OCI-LY3 (cell line): Measurements from ENCODE around the gene TXLNA.

Source experiments
- H2AFZ ChIP-seq: fragments of 200-600, 300-600 bp; shearing (Covaris generic); 2 replicates; pipeline ENCODE4 v1.6.0; 2014; ENCODE audit warnings: antibody characterized with exemption, low read depth, low read length
- H3K27ac ChIP-seq: fragments of 200-600, 300-600 bp; sonication (generic); 2 replicates; pipeline ENCODE4 v1.5.1; 2014; ENCODE audit warnings: mild to moderate bottlenecking, low read length, moderate library complexity, mixed read lengths
- H3K27me3 ChIP-seq: fragments of 200-600, 300-600 bp; sonication (generic); 2 replicates; pipeline ENCODE4 v1.6.1; 2014; ENCODE audit warnings: low read depth, low read length, mixed read lengths
- H3K36me3 ChIP-seq: fragments of 200-600, 300-600 bp; sonication (generic); replicated peaks from 2 replicates; pipeline ENCODE3; 2014; ENCODE audit warnings: low read depth, low read length, mixed read lengths
- H3K4me1 ChIP-seq: fragments of 300-600, 200-600 bp; sonication (generic); 2 replicates; pipeline ENCODE4 v1.6.1; 2014; ENCODE audit warnings: low read length, mixed read lengths
- H3K4me2 ChIP-seq: fragments of 200-600, 300-600 bp; sonication (generic); 2 replicates; pipeline ENCODE4 v1.6.1; 2014; ENCODE audit warnings: low read length, mixed read lengths
- H3K4me3 ChIP-seq: fragments of 300-600, 200-600 bp; sonication (generic); 2 replicates; pipeline ENCODE4 v1.5.1; 2014; ENCODE audit warnings: antibody characterized with exemption, mild to moderate bottlenecking, low read length, moderate library complexity
- H3K79me2 ChIP-seq: fragments of 300-600, 200-600 bp; shearing (Covaris generic); 2 replicates; pipeline ENCODE4 v1.6.1; 2014; ENCODE audit warnings: mild to moderate bottlenecking, low read length, mixed read lengths
- H3K9ac ChIP-seq: fragments of 300-600, 200-600 bp; shearing (Covaris generic); 2 replicates; pipeline ENCODE4 v1.6.0; 2014; ENCODE audit warnings: mild to moderate bottlenecking, low read length, moderate library complexity
- H3K9me3 ChIP-seq: fragments of 200-600, 300-600 bp; shearing (Covaris generic); 2 replicates; pipeline ENCODE4 v1.6.1; 2014; ENCODE audit warnings: low read length, mixed read lengths; ENCODE audit not compliant: insufficient read depth
- H4K20me1 ChIP-seq: fragments of 200-600, 300-600 bp; sonication (generic); 2 replicates; pipeline ENCODE4 v1.6.1; 2016; ENCODE audit warnings: low read length, mixed read lengths; ENCODE audit not compliant: insufficient read depth
- CTCF ChIP-seq: fragments of 200-600, 300-600 bp; sonication (generic); IDR thresholded peaks from 2 replicates; pipeline ENCODE4 v1.5.1; 2014; ENCODE audit warnings: antibody characterized with exemption, low read length, low read depth
- EZH2phosphoT487 ChIP-seq: fragments of 200-600 bp; shearing (Covaris generic); IDR thresholded peaks from 2 replicates; pipeline ENCODE4 v1.6.1; 2018; ENCODE audit warnings: antibody characterized with exemption, mixed run types, low read depth

TXLNA gene

DNA sequence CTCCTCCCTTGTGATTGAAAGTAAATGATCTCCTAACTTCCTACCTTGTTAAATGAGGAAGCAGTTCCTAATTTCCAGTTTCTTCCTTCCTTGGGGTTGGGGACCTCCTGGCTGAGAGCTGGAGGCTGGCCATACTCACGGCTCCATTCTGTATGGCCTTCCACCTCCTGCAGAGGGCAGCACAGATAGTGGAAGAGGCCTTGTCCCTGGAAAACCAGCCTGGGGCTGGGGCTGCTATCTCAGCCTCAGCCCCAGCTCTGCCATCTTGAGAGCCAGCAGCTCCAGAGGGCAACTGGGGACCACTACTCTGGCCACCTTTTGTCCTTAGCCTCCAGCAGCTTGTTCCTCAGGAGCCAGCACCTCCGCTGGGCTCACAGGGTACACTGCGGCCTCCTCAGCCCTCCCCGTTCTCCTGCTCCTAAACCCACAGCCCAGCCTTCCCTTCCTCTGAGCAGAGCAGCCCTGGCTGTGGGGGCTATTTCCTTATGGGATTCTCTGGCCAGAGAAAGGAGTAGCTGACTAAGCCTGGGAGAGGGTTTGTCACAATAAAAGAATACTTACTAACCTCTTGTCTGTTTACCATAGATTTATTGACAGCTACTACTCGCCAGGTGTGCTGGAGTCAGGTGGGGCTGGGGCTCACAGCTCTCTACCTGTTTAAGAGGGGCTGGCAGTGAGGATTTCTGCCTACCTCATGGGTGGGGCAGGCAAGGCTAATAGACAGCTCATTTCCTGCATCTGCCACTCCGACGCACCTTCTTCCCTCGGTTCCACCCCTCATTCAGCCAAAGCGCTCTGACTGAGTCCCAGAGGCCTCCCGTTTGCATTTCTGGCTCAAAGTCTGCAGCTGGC is 36.4 kb downstream of the TXLNA start:
- no peaks in the 10 kb centered on the region for H3K79me2 ChIP-seq
- H3K9me3 ChIP-seq: no peaks in the 10 kb centered on the region
- H3K4me2 ChIP-seq: no peak overlapping the region
- H4K20me1 ChIP-seq: no peaks in the 10 kb centered on the region
- H3K36me3 ChIP-seq: no peaks in the 10 kb centered on the region
- H3K27ac ChIP-seq: no peak overlapping the region
- H3K9ac ChIP-seq: no peak overlapping the region
- no peak overlapping the region for H3K4me3 ChIP-seq
- no peak overlapping the region for H2AFZ ChIP-seq
- TF ChIP-seq EZH2phosphoT487 (no peak), CTCF (peak; percentile 72)
- H3K4me1 ChIP-seq: peaks cover 5% of the 10 kb centered on the region; the same call in 1 of the 2 replicates
- H3K27me3 ChIP-seq: no peaks in the 10 kb centered on the region

- H3K9me3 ChIP-seq: no peaks in the 10 kb centered on the region
- no peak overlapping the region for H3K4me3 ChIP-seq
- no peaks in the 10 kb centered on the region for H3K27me3 ChIP-seq
- no peaks in the 10 kb centered on the region for H4K20me1 ChIP-seq
- no peak overlapping the region for H3K4me2 ChIP-seq
- TF ChIP-seq CTCF (no peak), EZH2phosphoT487 (no peak)
- peaks cover 12% of the 10 kb centered on the region for H3K4me1 ChIP-seq
- H3K9ac ChIP-seq: no peak overlapping the region
- no peaks in the 10 kb centered on the region for H3K79me2 ChIP-seq
- H3K27ac ChIP-seq: no peak overlapping the region
- no peaks in the 10 kb centered on the region for H3K36me3 ChIP-seq
- H2AFZ ChIP-seq: no peak overlapping the region
Measured at GRCh38 chr1:32216566-32216965, 37.1 kb downstream of the TXLNA start.

DNA sequence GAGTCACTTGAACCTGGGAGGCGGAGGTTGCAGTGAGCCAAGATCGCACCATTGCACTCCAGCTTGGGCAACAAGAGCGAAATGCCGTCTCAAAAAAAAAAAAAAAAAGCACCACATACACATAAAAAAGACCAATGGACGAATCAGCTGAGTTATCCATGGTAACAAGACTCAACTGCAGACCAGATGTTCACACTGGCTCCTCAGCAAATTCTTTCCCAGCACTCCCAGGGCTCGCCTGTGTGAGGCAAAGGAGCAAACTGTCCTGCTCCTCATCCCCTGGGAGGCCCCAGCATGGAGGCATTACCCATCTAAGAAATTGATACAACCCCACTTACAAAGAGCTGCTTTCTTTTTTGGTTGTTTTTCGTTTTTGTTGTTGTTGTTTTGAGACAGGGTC is 39.5 kb downstream of the TXLNA start:
- Histone ChIP-seq H3K4me3 (no peak overlapping the region), H3K79me2 (peaks cover 18% of the 10 kb centered on the region), H3K4me1 (peaks cover 11% of the 10 kb centered on the region), H3K27ac (no peak overlapping the region), H3K9ac (no peak overlapping the region), H3K27me3 (no peaks in the 10 kb centered on the region), H3K36me3 (no peaks in the 10 kb centered on the region), H2AFZ (no peak overlapping the region), H4K20me1 (no peaks in the 10 kb centered on the region), H3K4me2 (no peak overlapping the region), H3K9me3 (no peaks in the 10 kb centered on the region)
- TF ChIP-seq EZH2phosphoT487: no peak
- no peak for TF ChIP-seq CTCF

DNA sequence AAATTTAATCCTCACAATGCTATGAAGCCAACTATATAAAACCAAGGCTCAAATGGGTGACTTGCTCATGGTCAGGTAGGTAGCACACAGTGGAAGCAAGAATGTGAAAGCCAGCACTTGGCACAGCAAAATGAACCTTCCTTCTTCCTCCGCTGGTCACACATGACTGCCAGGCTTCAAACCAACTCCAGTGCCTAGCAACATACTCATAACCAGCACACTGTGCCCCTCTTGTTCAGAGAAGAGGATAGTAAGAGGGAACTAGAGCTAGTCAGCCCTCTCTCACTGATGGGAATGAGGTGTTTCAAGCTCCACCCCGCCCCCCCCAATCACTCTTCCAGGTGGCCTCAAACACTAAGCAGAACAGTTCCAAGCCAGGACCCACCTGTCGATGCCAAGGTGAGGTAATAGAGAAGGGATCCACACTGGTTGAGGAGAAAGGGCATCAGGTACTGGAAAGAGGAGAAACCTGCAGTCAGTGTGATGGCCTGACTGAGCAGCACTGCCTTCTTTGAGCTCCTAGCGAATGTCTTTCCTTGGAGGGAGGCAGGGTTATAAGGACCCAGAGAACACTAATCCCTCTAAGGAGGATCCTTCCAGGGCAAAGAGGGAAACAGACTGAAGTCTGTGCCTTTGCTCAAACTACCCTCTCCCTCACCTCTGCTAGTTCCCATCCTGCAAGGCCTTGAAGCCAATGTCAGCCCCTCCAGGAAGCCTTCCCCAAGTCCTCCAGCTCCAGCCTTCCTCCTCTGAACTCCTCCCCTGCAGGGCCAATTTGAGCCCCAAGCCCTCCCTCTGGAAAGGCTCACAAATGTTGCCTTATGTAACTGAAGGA is 41.5 kb downstream of the TXLNA start:
- Histone ChIP-seq H3K9ac (peak overlapping the region; percentile 88), H3K36me3 (no peaks in the 10 kb centered on the region), H3K9me3 (no peaks in the 10 kb centered on the region), H4K20me1 (no peaks in the 10 kb centered on the region), H2AFZ (no peak overlapping the region), H3K27me3 (no peaks in the 10 kb centered on the region), H3K27ac (no peak overlapping the region), H3K79me2 (peaks cover 21% of the 10 kb centered on the region), H3K4me1 (peaks cover 11% of the 10 kb centered on the region), H3K4me3 (peak overlapping the region; percentile 87), H3K4me2 (peak overlapping the region; percentile 91)
- no peak for TF ChIP-seq CTCF
- TF ChIP-seq EZH2phosphoT487: no peak
